Measurements from ENCODE around the gene APBA1. TPM values are rescaled to one million over a fixed set of nuclear protein-coding genes. Genes with fewer than 3 reads are reported as not detected.

The APBA1 gene
- polyA plus RNA-seq, 1 of the 3 experiments (the other 2 are of a cell fraction): 3.1 TPM

DNA sequence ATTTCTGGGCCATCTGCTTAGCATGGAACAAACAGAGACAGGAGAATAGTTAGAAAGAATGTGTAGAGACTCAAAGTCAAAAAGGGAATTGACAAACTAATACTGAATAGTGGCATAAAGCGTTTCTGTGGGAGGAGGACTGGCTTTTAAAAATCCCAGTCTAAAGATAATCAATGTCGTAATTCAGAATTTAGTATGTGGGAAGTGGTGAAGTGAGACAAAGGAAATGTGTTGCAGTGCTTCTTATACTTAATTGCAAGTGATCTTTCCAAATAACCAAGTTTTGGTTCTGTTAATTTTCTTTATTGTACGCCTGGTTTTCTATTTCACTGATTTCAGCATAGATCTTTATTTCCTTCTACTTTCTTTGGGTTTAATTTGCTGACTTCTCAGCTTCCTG, 214.0 kb downstream of the APBA1 start:
- CTCF ChIA-PET: no interaction called here
- H4K20me1 ChIP-seq (ENCODE audit: insufficient read depth): no peaks in the 10 kb centered on the region
- TF ChIP-seq RFX5 (IDR thresholded peaks at IDR 0.05; ENCODE audit: low read length) (no peak), FOXM1 (IDR thresholded peaks at IDR 0.05; ENCODE audit: low read depth) (no peak), TEAD4 (IDR thresholded peaks at IDR 0.05; ENCODE audit: borderline replicate concordance, insufficient read depth) (no peak)
- no peaks in the 10 kb centered on the region for H3K36me3 ChIP-seq (replicated peaks in 1 of 2; ENCODE audit: control insufficient read depth in 1 of 2, insufficient read depth in 2 of 2, low read length in 1 of 2)
- POLR2A ChIA-PET: no interaction called here
- no peaks in the 10 kb centered on the region for H3F3A ChIP-seq (replicated peaks; ENCODE audit: insufficient read depth)
- no peak overlapping the region for H3K4me3 ChIP-seq (ENCODE audit: low read depth in 2 of 2, low read length in 1 of 2)
- DNase-seq: no peak
- H3K4me1 ChIP-seq (ENCODE audit: control insufficient read depth in 1 of 2, insufficient read depth in 2 of 2, low read depth in 1 of 2, low read length in 1 of 2): no peaks in the 10 kb centered on the region; a peak in 1 of 4 replicates
- no peaks in the 10 kb centered on the region for H3K27me3 ChIP-seq (ENCODE audit: insufficient read depth)
- no peak overlapping the region for H3K27ac ChIP-seq (ENCODE audit: low read depth in 2 of 2, low read length in 1 of 2)
- 88% methylated on average over 3 of the region's 3 CpGs for WGBS (ENCODE audit: low lambda C conversion rate)
- no peaks in the 10 kb centered on the region for H3K79me2 ChIP-seq (ENCODE audit: insufficient read depth)
- H2AFZ ChIP-seq (ENCODE audit: low read depth): no peak overlapping the region
- H3K9me3 ChIP-seq: no peaks in the 10 kb centered on the region
- no peak overlapping the region for H3K4me2 ChIP-seq
- H3K9ac ChIP-seq: no peak overlapping the region
- H3K9me2 ChIP-seq: no peaks in the 10 kb centered on the region

- TF ChIP-seq, protein P1, sequence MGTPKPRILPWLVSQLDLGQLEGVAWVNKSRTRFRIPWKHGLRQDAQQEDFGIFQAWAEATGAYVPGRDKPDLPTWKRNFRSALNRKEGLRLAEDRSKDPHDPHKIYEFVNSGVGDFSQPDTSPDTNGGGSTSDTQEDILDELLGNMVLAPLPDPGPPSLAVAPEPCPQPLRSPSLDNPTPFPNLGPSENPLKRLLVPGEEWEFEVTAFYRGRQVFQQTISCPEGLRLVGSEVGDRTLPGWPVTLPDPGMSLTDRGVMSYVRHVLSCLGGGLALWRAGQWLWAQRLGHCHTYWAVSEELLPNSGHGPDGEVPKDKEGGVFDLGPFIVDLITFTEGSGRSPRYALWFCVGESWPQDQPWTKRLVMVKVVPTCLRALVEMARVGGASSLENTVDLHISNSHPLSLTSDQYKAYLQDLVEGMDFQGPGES (IDR thresholded peaks at IDR 0.05; ENCODE audit: low read depth, low read length): no peak
- TF ChIP-seq FOXM1 (IDR thresholded peaks at IDR 0.05; ENCODE audit: low read depth) (no peak), GABPA (IDR thresholded peaks at IDR 0.05; ENCODE audit: low read depth) (no peak), POLR2AphosphoS5 (IDR thresholded peaks at IDR 0.05; ENCODE audit: low read depth, low read length) (no peak), MEF2A (IDR thresholded peaks at IDR 0.05; ENCODE audit: borderline replicate concordance, low read depth) (no peak), MXI1 (IDR thresholded peaks at IDR 0.05; ENCODE audit: low read depth, low read length) (no peak), CHD2 (IDR thresholded peaks at IDR 0.05; ENCODE audit: low read length, partially characterized antibody) (no peak), EZH2phosphoT487 (IDR thresholded peaks at IDR 0.05; ENCODE audit: borderline replicate concordance, low read depth) (no peak), ELF1 (IDR thresholded peaks at IDR 0.05) (no peak)
- TF ChIP-seq, protein P2, sequence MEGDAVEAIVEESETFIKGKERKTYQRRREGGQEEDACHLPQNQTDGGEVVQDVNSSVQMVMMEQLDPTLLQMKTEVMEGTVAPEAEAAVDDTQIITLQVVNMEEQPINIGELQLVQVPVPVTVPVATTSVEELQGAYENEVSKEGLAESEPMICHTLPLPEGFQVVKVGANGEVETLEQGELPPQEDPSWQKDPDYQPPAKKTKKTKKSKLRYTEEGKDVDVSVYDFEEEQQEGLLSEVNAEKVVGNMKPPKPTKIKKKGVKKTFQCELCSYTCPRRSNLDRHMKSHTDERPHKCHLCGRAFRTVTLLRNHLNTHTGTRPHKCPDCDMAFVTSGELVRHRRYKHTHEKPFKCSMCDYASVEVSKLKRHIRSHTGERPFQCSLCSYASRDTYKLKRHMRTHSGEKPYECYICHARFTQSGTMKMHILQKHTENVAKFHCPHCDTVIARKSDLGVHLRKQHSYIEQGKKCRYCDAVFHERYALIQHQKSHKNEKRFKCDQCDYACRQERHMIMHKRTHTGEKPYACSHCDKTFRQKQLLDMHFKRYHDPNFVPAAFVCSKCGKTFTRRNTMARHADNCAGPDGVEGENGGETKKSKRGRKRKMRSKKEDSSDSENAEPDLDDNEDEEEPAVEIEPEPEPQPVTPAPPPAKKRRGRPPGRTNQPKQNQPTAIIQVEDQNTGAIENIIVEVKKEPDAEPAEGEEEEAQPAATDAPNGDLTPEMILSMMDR (IDR thresholded peaks at IDR 0.05): no peak
- Histone ChIP-seq H3K36me3 (replicated peaks in 1 of 2; ENCODE audit: control insufficient read depth in 1 of 2, insufficient read depth in 2 of 2, low read length in 1 of 2) (no peaks in the 10 kb centered on the region), H3K4me2 (no peak overlapping the region), H3K9me3 (no peaks in the 10 kb centered on the region), H3K4me1 (ENCODE audit: control insufficient read depth in 1 of 2, insufficient read depth in 2 of 2, low read depth in 1 of 2, low read length in 1 of 2) (no peaks in the 10 kb centered on the region; a peak in 1 of 4 replicates), H2AFZ (ENCODE audit: low read depth) (no peak overlapping the region), H3K4me3 (ENCODE audit: low read depth in 2 of 2, low read length in 1 of 2) (no peak overlapping the region), H4K20me1 (ENCODE audit: insufficient read depth) (no peaks in the 10 kb centered on the region), H3K9ac (no peak overlapping the region), H3K79me2 (ENCODE audit: insufficient read depth) (no peaks in the 10 kb centered on the region), H3K9me2 (no peaks in the 10 kb centered on the region), H3F3A (replicated peaks; ENCODE audit: insufficient read depth) (no peaks in the 10 kb centered on the region), H3K27me3 (ENCODE audit: insufficient read depth) (no peaks in the 10 kb centered on the region), H3K27ac (ENCODE audit: low read depth in 2 of 2, low read length in 1 of 2) (no peak overlapping the region)
- 88% methylated on average over 14 of the region's 15 CpGs for WGBS (ENCODE audit: low lambda C conversion rate)
- ChIA-PET POLR2A (no interaction called here), CTCF (interaction anchor here (1.4 kb wide), 1 partner anchor 34 kb away, joined by 5 read pairs; no protein-coding TSS in a partner anchor)
- no peak for DNase-seq
These were observed 216.0 kb downstream of the APBA1 start for GRCh38 chr9:69456201-69456600.
